ENCODE results near the gene UROC1.

Gene UROC1

DNA sequence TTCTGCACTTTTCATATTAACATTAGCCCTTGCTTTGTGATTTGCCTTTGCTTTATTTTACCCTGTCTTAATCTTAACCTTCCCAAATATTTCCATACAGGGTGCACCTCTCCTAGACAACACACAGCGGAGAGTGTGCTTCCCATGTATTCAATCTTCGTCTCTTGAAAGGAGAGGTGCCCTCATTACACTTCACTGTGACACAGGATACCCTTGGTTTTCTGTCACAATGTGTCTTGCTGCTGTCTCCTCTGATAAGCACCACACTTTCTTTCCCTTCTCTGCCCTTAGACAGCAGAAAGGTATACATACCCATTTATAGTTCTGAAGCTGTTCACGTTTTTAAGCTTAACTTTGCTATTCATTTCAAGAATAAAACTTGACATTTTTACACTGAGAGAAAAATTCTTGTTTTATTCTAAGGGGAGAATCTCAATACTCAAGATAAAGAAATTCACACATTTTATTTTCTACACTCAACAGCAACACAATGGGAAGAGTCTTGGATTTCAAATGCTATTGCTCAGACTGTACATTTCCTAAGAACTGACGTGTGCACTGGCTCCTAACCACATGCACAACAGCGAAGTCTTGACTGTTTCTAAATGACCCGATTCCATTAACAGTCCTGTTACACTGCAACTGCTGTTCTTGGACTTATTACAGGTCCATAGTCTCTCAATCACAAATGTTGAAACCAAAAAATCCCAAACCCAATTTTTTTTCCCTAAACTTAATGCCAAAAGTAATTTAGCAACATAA is 63.0 kb downstream of the UROC1 start:
- no peaks in the 10 kb centered on the region for H3K27me3 ChIP-seq (replicated peaks; ENCODE audit: insufficient read depth, low read length)
- no peaks in the 10 kb centered on the region for H3K4me1 ChIP-seq (ENCODE audit: low read length)

DNA sequence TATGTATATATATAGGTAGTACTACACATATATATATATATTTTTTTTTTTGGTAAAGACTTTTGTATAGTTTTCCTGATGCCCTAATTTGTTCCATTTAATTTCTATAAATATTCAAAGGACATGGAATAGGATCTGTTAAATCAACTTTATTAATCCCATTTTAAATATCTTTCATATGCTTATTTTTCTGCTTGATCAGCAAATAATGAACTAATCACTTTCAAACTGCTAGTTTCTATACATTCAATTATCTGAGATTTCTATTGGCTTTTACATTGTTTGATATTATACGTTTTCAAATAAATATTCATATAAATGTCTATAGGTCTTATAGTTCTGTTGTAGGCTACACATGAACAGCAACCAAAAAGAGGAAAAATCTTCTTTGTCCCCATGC is 63.5 kb downstream of the UROC1 start:
- Histone ChIP-seq H2AFZ (ENCODE audit: low read length) (no peak overlapping the region), H4K20me1 (ENCODE audit: insufficient read depth, low read length) (0 out of 2 replicates have a peak, but pooled peaks cover 7% of the 10 kb centered on the region), H3K27ac (ENCODE audit: low read length) (no peak overlapping the region), H3K79me2 (ENCODE audit: low read length) (peaks cover 26% of the 10 kb centered on the region), H3K4me3 (ENCODE audit: low read length) (no peak overlapping the region), H3F3A (ENCODE audit: insufficient read depth, low read length) (no peaks in the 10 kb centered on the region), H3K9ac (ENCODE audit: low read length) (no peak overlapping the region), H3K9me2 (replicated peaks; ENCODE audit: insufficient read depth, low read length) (no peaks in the 10 kb centered on the region), H3K9me3 (replicated peaks; ENCODE audit: insufficient read depth, low read length) (no peaks in the 10 kb centered on the region), H3K4me2 (ENCODE audit: low read depth, low read length) (no peak overlapping the region), H3K27me3 (replicated peaks; ENCODE audit: insufficient read depth, low read length) (no peaks in the 10 kb centered on the region), H3K4me1 (ENCODE audit: low read length) (no peaks in the 10 kb centered on the region), H3K36me3 (replicated peaks; ENCODE audit: insufficient read depth, low read length) (peaks cover 12% of the 10 kb centered on the region)
- DNase-seq: no peak
- TF ChIP-seq, protein P1, sequence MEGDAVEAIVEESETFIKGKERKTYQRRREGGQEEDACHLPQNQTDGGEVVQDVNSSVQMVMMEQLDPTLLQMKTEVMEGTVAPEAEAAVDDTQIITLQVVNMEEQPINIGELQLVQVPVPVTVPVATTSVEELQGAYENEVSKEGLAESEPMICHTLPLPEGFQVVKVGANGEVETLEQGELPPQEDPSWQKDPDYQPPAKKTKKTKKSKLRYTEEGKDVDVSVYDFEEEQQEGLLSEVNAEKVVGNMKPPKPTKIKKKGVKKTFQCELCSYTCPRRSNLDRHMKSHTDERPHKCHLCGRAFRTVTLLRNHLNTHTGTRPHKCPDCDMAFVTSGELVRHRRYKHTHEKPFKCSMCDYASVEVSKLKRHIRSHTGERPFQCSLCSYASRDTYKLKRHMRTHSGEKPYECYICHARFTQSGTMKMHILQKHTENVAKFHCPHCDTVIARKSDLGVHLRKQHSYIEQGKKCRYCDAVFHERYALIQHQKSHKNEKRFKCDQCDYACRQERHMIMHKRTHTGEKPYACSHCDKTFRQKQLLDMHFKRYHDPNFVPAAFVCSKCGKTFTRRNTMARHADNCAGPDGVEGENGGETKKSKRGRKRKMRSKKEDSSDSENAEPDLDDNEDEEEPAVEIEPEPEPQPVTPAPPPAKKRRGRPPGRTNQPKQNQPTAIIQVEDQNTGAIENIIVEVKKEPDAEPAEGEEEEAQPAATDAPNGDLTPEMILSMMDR (IDR thresholded peaks at IDR 0.05; ENCODE audit: low read length): no peak
- TF ChIP-seq EZH2phosphoT487 (IDR thresholded peaks at IDR 0.05; ENCODE audit: low read length) (no peak), EZH2 (optimal IDR thresholded peaks at IDR 0.05; ENCODE audit: low read depth, low read length) (no peak)

More for the DNA sequence above, 63.0 kb downstream of the UROC1 start:
- Histone ChIP-seq H3K4me3 (ENCODE audit: low read length) (no peak overlapping the region), H4K20me1 (ENCODE audit: insufficient read depth, low read length) (0 out of 2 replicates have a peak, but pooled peaks cover 7% of the 10 kb centered on the region), H3K4me2 (ENCODE audit: low read depth, low read length) (no peak overlapping the region), H3K27ac (ENCODE audit: low read length) (no peak overlapping the region), H3F3A (ENCODE audit: insufficient read depth, low read length) (no peaks in the 10 kb centered on the region; the same call in 1 of the 2 replicates), H3K36me3 (replicated peaks; ENCODE audit: insufficient read depth, low read length) (peaks cover 12% of the 10 kb centered on the region), H3K79me2 (ENCODE audit: low read length) (peaks cover 29% of the 10 kb centered on the region), H3K9ac (ENCODE audit: low read length) (no peak overlapping the region), H3K9me2 (replicated peaks; ENCODE audit: insufficient read depth, low read length) (no peaks in the 10 kb centered on the region), H2AFZ (ENCODE audit: low read length) (no peak overlapping the region), H3K9me3 (replicated peaks; ENCODE audit: insufficient read depth, low read length) (no peaks in the 10 kb centered on the region)
- TF ChIP-seq EZH2phosphoT487 (IDR thresholded peaks at IDR 0.05; ENCODE audit: low read length): no peak
- DNase-seq: no peak

DNA sequence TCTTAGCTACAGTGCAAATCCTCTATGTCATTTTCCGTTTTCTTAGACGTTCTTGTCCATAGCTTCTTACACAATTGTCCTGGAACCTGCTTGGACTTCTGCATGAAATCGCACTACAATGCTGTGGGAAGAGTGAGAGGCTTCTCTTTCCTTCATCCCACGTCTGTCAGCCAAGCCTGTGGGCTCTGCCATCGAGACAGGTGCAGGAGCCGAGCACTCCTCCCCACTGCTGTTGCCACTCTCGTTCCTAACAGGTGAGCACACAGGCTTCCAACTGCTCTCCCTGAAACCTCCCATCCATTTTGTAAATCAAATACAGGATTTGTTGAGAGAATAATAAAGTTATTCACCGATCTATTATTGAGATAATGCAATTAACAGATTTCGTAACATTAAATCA is 65.4 kb downstream of the UROC1 start:
- Histone ChIP-seq H2AFZ (ENCODE audit: low read length) (no peak overlapping the region), H3K27me3 (replicated peaks; ENCODE audit: insufficient read depth, low read length) (no peaks in the 10 kb centered on the region), H3K4me2 (ENCODE audit: low read depth, low read length) (no peak overlapping the region), H3K9me2 (replicated peaks; ENCODE audit: insufficient read depth, low read length) (no peaks in the 10 kb centered on the region), H3K79me2 (ENCODE audit: low read length) (peaks cover 18% of the 10 kb centered on the region), H3K27ac (ENCODE audit: low read length) (no peak overlapping the region), H3K9ac (ENCODE audit: low read length) (no peak overlapping the region), H3K36me3 (replicated peaks; ENCODE audit: insufficient read depth, low read length) (peaks cover 10% of the 10 kb centered on the region), H3K9me3 (replicated peaks; ENCODE audit: insufficient read depth, low read length) (no peaks in the 10 kb centered on the region), H3F3A (ENCODE audit: insufficient read depth, low read length) (no peaks in the 10 kb centered on the region), H3K4me1 (ENCODE audit: low read length) (no peaks in the 10 kb centered on the region), H4K20me1 (ENCODE audit: insufficient read depth, low read length) (0 out of 2 replicates have a peak, but pooled peaks cover 7% of the 10 kb centered on the region), H3K4me3 (ENCODE audit: low read length) (no peak overlapping the region)
- TF ChIP-seq EZH2phosphoT487 (IDR thresholded peaks at IDR 0.05; ENCODE audit: low read length) (no peak), EZH2 (optimal IDR thresholded peaks at IDR 0.05; ENCODE audit: low read depth, low read length) (no peak)
- TF ChIP-seq, protein P1 (IDR thresholded peaks at IDR 0.05; ENCODE audit: low read length): no peak
- no peak for DNase-seq

DNA sequence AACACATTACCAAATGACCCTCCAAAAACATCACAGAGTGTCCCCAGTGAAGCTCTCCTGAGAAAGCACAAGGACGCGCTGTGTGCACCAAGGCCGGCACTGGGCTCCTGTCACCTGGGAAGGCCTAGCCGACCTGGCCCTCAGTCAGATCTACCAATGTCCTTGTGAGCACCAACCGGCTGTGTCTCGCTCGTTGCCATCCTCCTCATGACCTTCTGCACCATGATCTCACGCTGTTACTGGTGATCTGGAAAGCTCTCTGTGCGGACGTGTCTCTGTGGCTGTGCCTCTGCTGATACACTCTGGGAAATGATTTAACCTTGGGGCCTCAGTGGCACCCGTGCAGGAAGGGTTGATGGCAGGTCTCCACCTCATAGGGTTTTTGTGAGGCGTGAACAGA is 66.1 kb downstream of the UROC1 start:
- Histone ChIP-seq H3K9me2 (replicated peaks; ENCODE audit: insufficient read depth, low read length) (no peaks in the 10 kb centered on the region), H3K36me3 (replicated peaks; ENCODE audit: insufficient read depth, low read length) (peaks cover 10% of the 10 kb centered on the region), H3K27me3 (replicated peaks; ENCODE audit: insufficient read depth, low read length) (no peaks in the 10 kb centered on the region), H3K4me2 (ENCODE audit: low read depth, low read length) (no peak overlapping the region), H3K9ac (ENCODE audit: low read length) (no peak overlapping the region), H3K27ac (ENCODE audit: low read length) (no peak overlapping the region), H3K4me1 (ENCODE audit: low read length) (no peaks in the 10 kb centered on the region), H4K20me1 (ENCODE audit: insufficient read depth, low read length) (0 out of 2 replicates have a peak, but pooled peaks cover 7% of the 10 kb centered on the region), H3K79me2 (ENCODE audit: low read length) (peaks cover 12% of the 10 kb centered on the region), H3F3A (ENCODE audit: insufficient read depth, low read length) (no peaks in the 10 kb centered on the region), H3K4me3 (ENCODE audit: low read length) (no peak overlapping the region), H3K9me3 (replicated peaks; ENCODE audit: insufficient read depth, low read length) (no peaks in the 10 kb centered on the region), H2AFZ (ENCODE audit: low read length) (no peak overlapping the region)
- TF ChIP-seq EZH2 (optimal IDR thresholded peaks at IDR 0.05; ENCODE audit: low read depth, low read length) (no peak), EZH2phosphoT487 (IDR thresholded peaks at IDR 0.05; ENCODE audit: low read length) (no peak)
- TF ChIP-seq, protein P1 (IDR thresholded peaks at IDR 0.05; ENCODE audit: low read length): no peak
- no peak for DNase-seq
